Middle frontal gyrus (tissue), 1 donor: ENCODE data around the gene EEF1A2.

Source experiments
- DNase-seq: peaks from one replicate; pipeline ENCODE4 v3.0.0-alpha.2; 2015; ENCODE audit warnings: low spot score; ENCODE audit errors: extremely low spot score

The EEF1A2 gene

GRCh38 chr20:63471717-63471980 lies 27.2 kb downstream of the EEF1A2 start:
- no peak for DNase-seq

GRCh38 chr20:63471002-63471716 lies 27.7 kb downstream of the EEF1A2 start:
- no peak for DNase-seq

GRCh38 chr20:63470410-63470809 lies 28.5 kb downstream of the EEF1A2 start:
- DNase-seq = no peak

- no peak for DNase-seq
Observed at GRCh38 chr20:63469713-63470101, 29.2 kb downstream of the EEF1A2 start.

- no peak for DNase-seq
Observed at GRCh38 chr20:63469019-63469712, 29.7 kb downstream of the EEF1A2 start.

GRCh38 chr20:63468421-63468820 lies 30.5 kb downstream of the EEF1A2 start:
- DNase-seq = no peak

GRCh38 chr20:63467294-63468083 lies 31.4 kb downstream of the EEF1A2 start:
- no peak for DNase-seq

GRCh38 chr20:63466861-63467260 lies 32.0 kb downstream of the EEF1A2 start:
- no peak for DNase-seq

GRCh38 chr20:63466250-63466825 lies 32.5 kb downstream of the EEF1A2 start:
- no peak for DNase-seq

GRCh38 chr20:63465380-63466249 lies 33.3 kb downstream of the EEF1A2 start:
- no peak for DNase-seq

- DNase-seq = no peak
Observed at GRCh38 chr20:63464289-63464635, 34.6 kb downstream of the EEF1A2 start.

- no peak for DNase-seq
Observed at GRCh38 chr20:63463400-63464288, 35.2 kb downstream of the EEF1A2 start.

- no peak for DNase-seq
Observed at GRCh38 chr20:63462244-63462643, 36.6 kb downstream of the EEF1A2 start.

- DNase-seq = no peak
Observed at GRCh38 chr20:63461104-63461763, 37.6 kb downstream of the EEF1A2 start.

GRCh38 chr20:63459070-63459380 lies 39.9 kb downstream of the EEF1A2 start:
- no peak for DNase-seq

- no peak for DNase-seq
Observed at GRCh38 chr20:63458170-63459069, 40.5 kb downstream of the EEF1A2 start.

- no peak for DNase-seq
Observed at GRCh38 chr20:63457737-63458136, 41.1 kb downstream of the EEF1A2 start.

GRCh38 chr20:63456429-63457284 lies 42.2 kb downstream of the EEF1A2 start:
- DNase-seq = no peak
